Liver (tissue), 3 donors: ENCODE data around the gene PHTF2.

Experiments
- ATF3 ChIP-seq: IDR thresholded peaks from 2 replicates; pipeline ENCODE4 v1.6.1; 2016; ENCODE audit warnings: antibody characterized with exemption
- CTCF ChIP-seq: fragments of 150-350 bp; IDR thresholded peaks from 2 replicates; pipeline ENCODE4 v1.5.1; 2017; ENCODE audit warnings: improper control_type of control experiment, low read depth, low read length; ENCODE audit not compliant: missing input control
- FOXA1 ChIP-seq: IDR thresholded peaks from 2 replicates; pipeline ENCODE4 v1.6.1; 2016; ENCODE audit warnings: antibody characterized with exemption
- GABPA ChIP-seq, 2 donors: IDR thresholded peaks in 1 of 2; conservative IDR thresholded peaks in 1 of 2; 2 replicates each; pipeline ENCODE4 v1.6.1; 2016; ENCODE audit warnings: antibody characterized with exemption in 2 of 2, mild to moderate bottlenecking in 1 of 2, moderate library complexity in 1 of 2
- RXRA ChIP-seq, 2 donors: IDR thresholded peaks; 2 replicates each; pipeline ENCODE4 v1.6.1; 2017 to 2018; ENCODE audit warnings: antibody characterized with exemption in 2 of 2, mild to moderate bottlenecking in 1 of 2
- TAF1 ChIP-seq: conservative IDR thresholded peaks from 2 replicates; pipeline ENCODE4 v1.6.1; 2016; ENCODE audit warnings: antibody characterized with exemption, mild to moderate bottlenecking
- YY1 ChIP-seq: IDR thresholded peaks from 2 replicates; pipeline ENCODE4 v1.6.1; 2016; ENCODE audit warnings: antibody characterized with exemption, mild to moderate bottlenecking
- donor health status: healthy.
- donor health status: healthy.

- TF ChIP-seq CTCF = no peak
- no peak for TF ChIP-seq FOXA1
- no peak for TF ChIP-seq YY1
- no peak for TF ChIP-seq GABPA (IDR thresholded peaks at IDR 0.05 in 1 of 2, conservative IDR thresholded peaks at IDR 0.05 in 1 of 2)
- no peak for TF ChIP-seq TAF1
- no peak for TF ChIP-seq RXRA (IDR thresholded peaks at IDR 0.05)
- TF ChIP-seq ATF3 = no peak
These were observed 203.4 kb downstream of the PHTF2 start for GRCh38 chr7:78002021-78002420.
